RWPE2 (cell line): ENCODE results near the gene PRM1.

Experiments
- ATAC-seq: fragments of 200-7000 bp; cut with Tn5 transposase; 3 replicates; pipeline ENCODE4 v1.9.1; 2021; ENCODE audit warnings: low read depth
- DNase-seq: peaks from one replicate; pipeline ENCODE4 v3.0.0-alpha.2; 2020; ENCODE audit warnings: low spot score
- H3K27ac ChIP-seq: fragments of 450-650 bp; 2 replicates; pipeline ENCODE4 v1.5.1; 2017; ENCODE audit warnings: mild to moderate bottlenecking; ENCODE audit not compliant: poor library complexity, severe bottlenecking
- H3K27me3 ChIP-seq: fragments of 250-450 bp; sonication (Bioruptor Pico); 2 replicates; pipeline ENCODE4 v1.5.1; 2021; ENCODE audit warnings: mild to moderate bottlenecking, moderate library complexity; ENCODE audit not compliant: insufficient read depth, poor library complexity, severe bottlenecking
- H3K36me3 ChIP-seq: fragments of 250-450 bp; sonication (Bioruptor Pico); 2 replicates; pipeline ENCODE4 v1.5.1; 2020; ENCODE audit warnings: low read depth, mild to moderate bottlenecking, moderate library complexity
- H3K4me1 ChIP-seq: fragments of 250-450 bp; sonication (Bioruptor Pico); 2 replicates; pipeline ENCODE4 v1.5.1; 2021; ENCODE audit warnings: mild to moderate bottlenecking, moderate library complexity; ENCODE audit not compliant: insufficient read depth, poor library complexity, severe bottlenecking
- H3K4me3 ChIP-seq: fragments of 250-450 bp; sonication (Bioruptor Pico); 2 replicates; pipeline ENCODE4 v1.5.1; 2021; ENCODE audit warnings: mild to moderate bottlenecking, moderate library complexity; ENCODE audit not compliant: severe bottlenecking
- H3K9me3 ChIP-seq: fragments of 250-450 bp; sonication (Bioruptor Pico); 2 replicates; pipeline ENCODE4 v1.5.1; 2021; ENCODE audit warnings: mild to moderate bottlenecking, moderate library complexity; ENCODE audit not compliant: severe bottlenecking
- CTCF ChIP-seq: fragments of 450-650 bp; IDR thresholded peaks from one replicate; pipeline ENCODE4 v1.5.1; 2017; ENCODE audit warnings: mild to moderate bottlenecking, moderate library complexity; ENCODE audit not compliant: poor library complexity, severe bottlenecking

The PRM1 gene

GRCh38 chr16:11232852-11233726 is 48.0 kb downstream of the PRM1 start:
- Histone ChIP-seq H3K27ac (no peak overlapping the region), H3K4me1 (no peaks in the 10 kb centered on the region), H3K36me3 (no peaks in the 10 kb centered on the region), H3K4me3 (no peak overlapping the region), H3K27me3 (no peaks in the 10 kb centered on the region), H3K9me3 (no peaks in the 10 kb centered on the region)
- ATAC-seq (no peak; the same call in 2 of the 3 replicates), DNase-seq (no peak)
- TF ChIP-seq CTCF: no peak

DNA sequence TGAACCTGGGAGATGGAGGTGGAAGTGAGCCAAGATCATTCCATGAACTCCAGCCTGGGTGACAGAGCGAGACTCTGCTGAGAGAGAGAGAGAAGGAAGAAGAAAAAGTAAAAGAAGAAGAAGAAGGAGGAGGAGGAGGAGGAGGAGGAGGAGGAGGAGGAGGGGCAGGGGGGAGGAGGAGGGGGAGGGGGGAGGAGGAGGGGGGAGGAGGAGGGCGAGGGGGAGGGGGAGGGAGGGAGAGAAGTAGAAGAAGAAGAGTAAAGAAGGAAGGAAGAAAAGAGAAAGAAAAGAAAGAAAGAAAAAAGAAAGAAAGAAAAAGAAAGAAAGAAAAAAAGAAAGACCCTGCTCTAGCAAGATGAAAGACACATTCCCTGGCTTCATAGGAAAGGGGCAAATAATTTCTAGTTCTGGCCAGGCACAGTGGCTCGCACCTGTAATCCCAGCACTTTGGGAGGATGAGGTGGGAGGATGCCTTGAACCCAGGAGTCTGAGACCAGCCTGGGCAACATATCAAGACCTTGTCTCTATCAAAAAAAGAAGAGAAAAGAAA is 48.8 kb downstream of the PRM1 start:
- H3K27me3 ChIP-seq: no peaks in the 10 kb centered on the region

GRCh38 chr16:11231367-11231970 is 49.7 kb downstream of the PRM1 start:
- TF ChIP-seq CTCF: no peak
- no peak overlapping the region for H3K4me3 ChIP-seq

More for the DNA sequence above, 48.8 kb downstream of the PRM1 start:
- DNase-seq: no peak
- TF ChIP-seq CTCF: no peak
- Histone ChIP-seq H3K4me3 (no peak overlapping the region), H3K27ac (no peak overlapping the region), H3K4me1 (no peaks in the 10 kb centered on the region), H3K36me3 (no peaks in the 10 kb centered on the region), H3K9me3 (no peaks in the 10 kb centered on the region)
- no peak for ATAC-seq

More at GRCh38 chr16:11231367-11231970, 49.7 kb downstream of the PRM1 start:
- Histone ChIP-seq H3K9me3 (no peaks in the 10 kb centered on the region), H3K4me1 (no peaks in the 10 kb centered on the region), H3K27me3 (no peaks in the 10 kb centered on the region), H3K27ac (no peak overlapping the region), H3K36me3 (no peaks in the 10 kb centered on the region)
- DNase-seq (no peak), ATAC-seq (no peak)
